ENCODE measurements around the gene NR4A3.

NR4A3 gene

GRCh38 chr9:99825172-99826046, 3.7 kb downstream of the NR4A3 start:
- no peak for DNase-seq (ENCODE audit: extremely low read depth, low read depth)
- H3K4me3 ChIP-seq (replicated peaks; ENCODE audit: low read depth, low read length) = no peak overlapping the region
- no peak for TF ChIP-seq CTCF (IDR thresholded peaks at IDR 0.05; ENCODE audit: low read depth, low read length, missing control alignments)

GRCh38 chr9:99826579-99826978, 4.9 kb downstream of the NR4A3 start:
- H3K4me3 ChIP-seq (replicated peaks; ENCODE audit: low read depth, low read length) = no peak overlapping the region
- no peak for TF ChIP-seq CTCF (IDR thresholded peaks at IDR 0.05; ENCODE audit: low read depth, low read length, missing control alignments)
- no peak for DNase-seq (ENCODE audit: extremely low read depth, low read depth)

- DNase-seq (ENCODE audit: extremely low read depth, low read depth) = no peak
- TF ChIP-seq CTCF (IDR thresholded peaks at IDR 0.05; ENCODE audit: low read depth, low read length, missing control alignments) = no peak
- no peak overlapping the region for H3K4me3 ChIP-seq (replicated peaks; ENCODE audit: low read depth, low read length)
These were observed 5.6 kb downstream of the NR4A3 start for GRCh38 chr9:99827244-99827643.

GRCh38 chr9:99828054-99828416, 6.3 kb downstream of the NR4A3 start:
- H3K4me3 ChIP-seq (replicated peaks; ENCODE audit: low read depth, low read length) = no peak overlapping the region
- DNase-seq (ENCODE audit: extremely low read depth, low read depth) = no peak
- TF ChIP-seq CTCF (IDR thresholded peaks at IDR 0.05; ENCODE audit: low read depth, low read length, missing control alignments) = no peak

- DNase-seq (ENCODE audit: extremely low read depth, low read depth) = no peak
- TF ChIP-seq CTCF (IDR thresholded peaks at IDR 0.05; ENCODE audit: low read depth, low read length, missing control alignments) = no peak
- no peak overlapping the region for H3K4me3 ChIP-seq (replicated peaks; ENCODE audit: low read depth, low read length)
These were observed 6.9 kb downstream of the NR4A3 start for GRCh38 chr9:99828417-99829176.

- no peak for TF ChIP-seq CTCF (IDR thresholded peaks at IDR 0.05; ENCODE audit: low read depth, low read length, missing control alignments)
- no peak overlapping the region for H3K4me3 ChIP-seq (replicated peaks; ENCODE audit: low read depth, low read length)
- DNase-seq (ENCODE audit: extremely low read depth, low read depth) = no peak
These were observed 10.3 kb downstream of the NR4A3 start for GRCh38 chr9:99831857-99832557.
